GM21717 (cell line): ENCODE data around the gene TNS3.
"Not testable (repeated sequence)": the region's sequence is repeated elsewhere in the genome, so short reads cannot be mapped to it uniquely, and the experiment has no call there.

Source experiments
- ATAC-seq: cut with Tn5 transposase; IDR thresholded peaks from one replicate; pipeline ENCODE4 v1.9.1; 2021; ENCODE audit warnings: mild to moderate bottlenecking, moderate library complexity; ENCODE audit not compliant: unreplicated experiment

TNS3 gene

GRCh38 chr7:47474937-47475879, 106.7 kb downstream of the TNS3 start:
- peak; percentile 88 for ATAC-seq

DNA sequence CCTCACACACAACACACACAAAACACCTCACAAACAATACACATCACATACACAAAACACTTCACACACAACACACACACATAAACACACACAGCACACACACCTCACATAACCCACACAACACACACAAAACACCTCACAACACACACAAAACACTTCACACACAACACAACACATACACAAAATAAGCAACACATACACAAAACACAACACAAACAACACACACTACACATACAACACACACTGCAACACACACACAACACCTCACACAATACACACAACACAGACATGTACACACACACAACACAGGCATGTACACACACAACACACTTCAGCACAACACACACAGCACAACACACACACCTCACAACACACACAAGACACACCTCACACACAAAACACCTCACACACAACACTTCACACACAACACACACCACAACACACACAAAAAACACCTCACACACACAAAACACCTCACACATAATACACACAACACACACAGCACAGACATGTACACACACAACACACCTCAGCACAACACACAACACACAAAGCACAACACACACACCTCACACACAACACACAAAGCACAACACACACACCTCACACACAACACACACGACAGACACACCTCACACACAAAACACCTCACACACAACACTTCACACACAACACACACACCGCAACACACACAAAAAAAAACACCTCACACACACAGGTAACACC, 107.5 kb downstream of the TNS3 start:
- ATAC-seq: no peak

DNA sequence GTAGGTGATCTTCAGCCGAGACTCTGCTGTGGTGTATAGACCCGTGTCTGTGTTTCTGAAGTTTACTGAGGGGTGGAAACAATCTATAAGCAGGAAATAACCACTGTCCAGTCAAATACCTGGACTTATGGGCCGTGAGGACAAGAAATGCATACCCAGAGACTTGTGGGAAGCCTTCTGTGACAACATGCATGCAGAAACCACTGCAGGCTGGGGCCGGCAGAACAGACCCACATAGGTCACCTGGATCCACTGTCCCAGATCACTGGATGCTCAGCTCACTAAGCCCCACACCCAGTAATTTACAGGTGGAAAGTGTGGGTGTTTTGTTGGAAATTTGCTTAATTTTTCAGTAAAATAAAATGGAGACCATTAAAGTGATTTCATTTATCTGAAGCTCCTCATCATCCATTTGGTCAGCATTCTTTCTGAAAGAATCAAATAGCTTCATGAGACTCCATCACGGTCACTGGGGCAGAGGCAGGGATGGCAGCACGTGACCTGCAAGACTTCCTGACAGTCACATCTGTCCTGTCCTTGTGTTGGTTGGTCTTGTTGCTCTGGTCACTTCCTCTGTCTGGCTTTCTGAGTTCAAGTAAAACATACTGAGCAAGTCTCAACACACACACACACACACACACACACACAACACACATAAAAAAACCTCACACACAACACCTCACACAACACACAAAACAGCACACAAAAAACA, 108.3 kb downstream of the TNS3 start:
- ATAC-seq: no peak

DNA sequence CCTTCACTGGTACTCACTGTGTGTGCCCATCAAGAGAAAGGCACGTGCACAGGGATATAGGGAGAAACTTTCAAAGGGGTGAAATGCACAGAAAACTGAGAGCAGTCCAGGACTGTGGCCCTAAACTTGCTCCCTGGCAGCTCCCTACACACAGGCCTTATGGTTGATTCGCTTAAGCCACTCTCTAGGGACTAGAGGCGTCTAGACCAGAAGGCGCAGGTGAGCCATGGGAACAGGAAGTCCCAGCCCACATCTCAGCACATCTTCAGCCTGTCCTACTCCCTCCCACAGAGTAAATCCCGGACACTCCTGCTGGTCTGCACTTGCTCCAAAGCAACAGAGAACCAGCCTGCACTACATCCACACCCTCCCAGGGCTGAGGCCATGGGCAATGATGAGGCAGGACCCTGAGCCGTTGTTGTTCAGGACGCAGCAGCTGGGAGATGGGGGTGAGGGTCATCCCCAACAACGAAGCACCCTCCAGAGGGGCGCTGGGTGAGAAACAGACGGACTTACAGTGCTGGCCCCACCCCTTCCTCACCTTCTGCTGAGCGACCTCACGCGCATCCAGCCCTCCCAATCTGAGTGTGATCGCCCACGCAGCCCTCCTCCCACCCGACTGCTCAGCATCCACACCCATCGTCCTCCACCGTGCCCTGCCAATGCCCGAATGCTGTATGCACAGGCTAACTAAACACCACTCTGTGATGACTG, 109.3 kb downstream of the TNS3 start:
- no peak for ATAC-seq

DNA sequence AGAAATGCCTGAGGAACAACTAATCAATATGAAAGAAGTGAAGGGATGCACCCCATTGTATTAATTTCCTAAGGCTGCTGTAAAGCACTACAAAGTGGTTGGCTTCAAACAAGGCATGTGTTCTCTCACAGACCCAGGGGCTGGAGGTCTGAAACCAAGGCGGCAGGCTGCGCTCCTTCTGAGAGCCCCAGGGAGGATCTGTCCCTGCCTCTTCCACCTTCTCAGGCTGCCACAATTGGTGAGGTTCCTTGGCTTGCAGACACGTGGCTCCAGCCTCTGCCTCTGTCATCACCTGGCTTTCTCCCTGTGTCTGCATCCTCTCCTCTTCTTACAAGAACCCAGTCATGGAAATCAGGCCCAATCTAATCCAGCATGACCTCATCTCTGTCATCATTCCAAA, 110.1 kb downstream of the TNS3 start:
- ATAC-seq: no peak

GRCh38 chr7:47471358-47471703, 110.6 kb downstream of the TNS3 start:
- no peak for ATAC-seq

DNA sequence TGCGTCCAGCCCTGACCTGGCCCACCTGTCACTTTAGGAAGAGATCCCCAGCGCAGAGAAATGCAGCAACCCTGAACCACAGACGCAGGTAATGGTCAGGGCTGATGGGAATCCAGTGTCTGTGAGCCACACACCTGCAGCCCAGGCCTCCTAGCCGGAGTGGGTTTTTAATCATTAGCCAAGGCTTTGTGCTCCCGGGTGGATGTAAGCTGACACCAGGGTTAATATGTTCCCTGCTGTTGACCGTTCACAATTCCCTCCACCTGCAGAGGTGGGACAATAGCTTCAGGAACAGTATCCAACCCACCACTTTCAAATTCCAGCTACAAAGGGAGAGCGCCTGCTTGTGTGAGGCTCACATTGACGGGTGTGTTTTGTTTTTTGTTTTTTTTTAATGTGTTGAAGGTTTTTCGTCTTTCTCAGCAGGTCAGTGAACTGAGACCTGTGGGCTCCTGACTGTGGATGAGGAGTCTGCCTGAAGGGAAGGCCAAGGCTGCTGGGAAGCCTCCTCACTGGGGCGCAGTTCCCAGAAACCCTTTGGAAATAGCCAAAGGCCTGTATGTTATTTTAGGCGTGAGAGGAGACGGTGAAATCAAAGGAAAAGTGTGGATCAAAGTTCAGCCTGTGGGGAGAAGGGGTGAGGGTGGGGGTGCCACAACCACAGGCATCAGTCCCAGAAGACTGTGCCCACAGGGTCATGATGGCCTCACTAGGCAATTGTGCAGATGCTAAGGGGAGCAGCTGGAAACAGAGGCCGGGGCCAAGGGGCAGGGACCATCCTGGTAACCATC, 111.1 kb downstream of the TNS3 start:
- ATAC-seq: no peak

- not testable (repeated sequence) for ATAC-seq
Observed at GRCh38 chr7:47469846-47470245, 112.1 kb downstream of the TNS3 start.

- no peak for ATAC-seq
Observed at GRCh38 chr7:47466832-47467231, 115.1 kb downstream of the TNS3 start.

DNA sequence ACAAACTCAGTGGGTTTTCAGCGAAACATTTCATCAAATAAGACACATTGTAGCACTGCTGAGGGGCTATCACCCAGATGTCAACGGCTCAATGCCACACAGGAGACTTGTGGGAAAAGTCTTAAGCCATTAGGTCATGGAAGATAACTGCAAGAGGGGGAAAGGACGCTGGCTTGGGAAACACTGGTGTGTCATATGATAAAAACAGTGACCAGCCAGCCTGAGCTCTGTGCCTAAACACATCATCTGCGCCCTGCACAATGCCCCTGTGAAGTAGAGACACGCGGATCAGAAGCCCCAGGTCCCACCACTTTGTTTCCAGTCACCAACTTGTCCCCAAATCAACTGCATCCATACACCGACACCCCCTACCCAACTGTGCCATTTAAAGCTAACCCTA, 116.7 kb downstream of the TNS3 start:
- no peak for ATAC-seq

DNA sequence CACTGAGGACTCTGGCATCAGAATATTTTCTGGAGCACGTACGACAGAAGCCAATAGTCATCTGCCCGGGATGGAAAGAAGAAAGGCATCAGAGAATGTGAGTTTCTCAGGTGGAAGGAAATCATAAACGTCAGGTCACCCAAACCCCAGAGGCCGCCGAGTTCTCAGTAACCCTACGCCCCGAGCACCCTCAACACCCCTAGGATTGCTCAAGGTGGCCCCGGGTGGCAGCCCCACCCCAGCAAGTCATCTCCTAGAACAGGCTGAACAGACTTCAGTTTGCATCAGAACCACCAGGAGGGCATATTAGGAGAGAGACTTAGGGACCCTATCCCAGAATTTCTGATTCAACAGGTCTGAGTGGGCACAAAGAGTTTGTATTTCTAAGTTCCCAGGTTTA, 117.6 kb downstream of the TNS3 start:
- ATAC-seq: no peak

DNA sequence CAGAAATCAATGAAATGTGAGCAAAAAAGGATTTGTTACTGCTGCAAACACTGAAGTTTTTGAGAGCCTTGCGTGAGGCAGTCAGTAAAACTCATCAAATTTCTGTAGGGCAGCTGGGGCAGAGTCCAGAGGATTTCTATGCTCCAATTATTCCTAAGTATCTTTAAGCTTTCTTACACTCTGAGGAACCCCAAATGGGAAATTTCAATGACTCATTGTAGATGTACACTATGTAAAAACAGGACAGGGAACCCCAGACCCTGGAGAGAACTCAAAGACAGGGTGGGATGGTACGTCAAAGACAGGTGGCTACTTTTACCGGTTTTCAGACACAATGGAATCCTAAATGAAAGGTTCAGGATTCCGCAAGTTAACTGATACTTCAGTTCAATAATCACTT, 120.2 kb downstream of the TNS3 start:
- ATAC-seq: no peak

DNA sequence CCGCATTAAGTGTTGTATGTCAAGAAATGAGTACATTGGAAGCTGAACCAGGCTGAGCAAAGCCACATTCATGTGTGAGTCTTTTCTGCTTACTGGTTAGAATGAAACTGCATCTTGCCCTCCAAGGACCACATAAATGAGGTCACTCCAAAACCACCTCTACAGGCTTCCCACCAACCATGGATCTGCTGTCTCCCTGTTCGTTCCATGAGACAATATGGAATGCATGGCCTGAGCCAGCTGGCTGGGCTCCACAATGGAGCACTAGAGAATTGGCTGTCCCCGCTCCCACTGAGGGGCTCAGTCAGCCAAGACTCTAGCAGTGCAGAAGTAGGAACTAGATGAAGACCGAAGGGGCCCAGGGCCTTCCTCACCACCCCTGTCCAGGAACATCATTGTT, 120.8 kb downstream of the TNS3 start:
- ATAC-seq: no peak

GRCh38 chr7:47460251-47460989, 121.5 kb downstream of the TNS3 start:
- ATAC-seq: no peak

- no peak for ATAC-seq
Observed at GRCh38 chr7:47458486-47458885, 123.4 kb downstream of the TNS3 start.

DNA sequence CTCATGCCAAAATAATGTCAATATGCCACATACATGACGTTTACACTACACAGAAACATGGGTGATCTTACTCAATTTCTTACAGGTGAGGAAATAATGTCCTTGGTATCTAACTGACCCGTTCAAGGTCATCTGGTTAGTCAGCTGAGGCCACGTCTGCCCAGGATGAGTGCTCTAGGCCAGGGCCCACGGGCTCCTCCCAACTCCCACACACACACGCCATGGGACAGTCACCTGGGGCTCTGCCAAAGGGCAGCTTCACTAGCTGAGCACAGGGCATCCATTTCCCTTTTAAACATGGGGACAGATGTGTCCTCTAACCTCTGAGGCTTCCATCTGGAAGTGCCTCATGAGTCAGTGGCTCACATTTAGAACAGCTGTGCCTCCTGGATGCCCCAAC, 123.9 kb downstream of the TNS3 start:
- no peak for ATAC-seq

- ATAC-seq: no peak
Observed at GRCh38 chr7:47456210-47456955, 125.5 kb downstream of the TNS3 start.

- ATAC-seq: no peak
Observed at GRCh38 chr7:47455872-47456185, 126.1 kb downstream of the TNS3 start.
